ENCODE data around the gene F2.

F2 gene

GRCh38 chr11:46738887-46739286 is 19.9 kb downstream of the F2 start:
- Histone ChIP-seq H3K27ac (ENCODE audit: insufficient read depth in 1 of 2, low read depth in 1 of 2, low read length in 2 of 2, poor library complexity in 1 of 2, severe bottlenecking in 2 of 2) (no peak overlapping the region), H3K36me3 (ENCODE audit: control insufficient read depth in 4 of 4, insufficient read depth in 4 of 4, low read length in 3 of 4) (peaks cover 2 to 35% (median 26%) of the 10 kb centered on the region in 4 experiments), H3K4me3 (ENCODE audit: control insufficient read depth in 1 of 7, extremely low read depth in 1 of 7, insufficient read depth in 4 of 7, low read depth in 2 of 7, low read length in 6 of 7) (no peak overlapping the region), H3K9me3 (ENCODE audit: control extremely low read depth in 1 of 5, control insufficient read depth in 4 of 5, insufficient read depth in 2 of 5, low read depth in 1 of 5, low read length in 4 of 5) (no peaks in the 10 kb centered on the region), H3K4me1 (ENCODE audit: control extremely low read depth in 1 of 4, control insufficient read depth in 4 of 4, insufficient read depth in 4 of 4, low read length in 3 of 4) (no peaks in the 10 kb centered on the region), H3K27me3 (replicated peaks in 2 of 5; ENCODE audit: control insufficient read depth in 4 of 5, insufficient read depth in 5 of 5, low read length in 4 of 5) (no peaks in the 10 kb centered on the region)
- WGBS (ENCODE audit: insufficient coverage): 85% methylated on average over 6 of the region's 6 CpGs
- no peak for DNase-seq
- ChIA-PET POLR2A (no interaction called here), CTCF (no interaction called here)

- ChIA-PET CTCF (no interaction called here), POLR2A (interaction anchor here (0.5 kb wide), 1 partner anchor 14 kb away, joined by 3 read pairs; no protein-coding TSS in a partner anchor)
- Histone ChIP-seq H3K4me3 (ENCODE audit: control insufficient read depth in 1 of 7, extremely low read depth in 1 of 7, insufficient read depth in 4 of 7, low read depth in 2 of 7, low read length in 6 of 7) (no peak overlapping the region), H3K4me1 (ENCODE audit: control extremely low read depth in 1 of 4, control insufficient read depth in 4 of 4, insufficient read depth in 4 of 4, low read length in 3 of 4) (no peaks in the 10 kb centered on the region), H3K36me3 (ENCODE audit: control insufficient read depth in 4 of 4, insufficient read depth in 4 of 4, low read length in 3 of 4) (peaks cover 7 to 62% (median 47%) of the 10 kb centered on the region in 4 experiments), H3K27me3 (replicated peaks in 2 of 5; ENCODE audit: control insufficient read depth in 4 of 5, insufficient read depth in 5 of 5, low read length in 4 of 5) (no peaks in the 10 kb centered on the region), H3K27ac (ENCODE audit: insufficient read depth in 1 of 2, low read depth in 1 of 2, low read length in 2 of 2, poor library complexity in 1 of 2, severe bottlenecking in 2 of 2) (no peak overlapping the region), H3K9me3 (ENCODE audit: control extremely low read depth in 1 of 5, control insufficient read depth in 4 of 5, insufficient read depth in 2 of 5, low read depth in 1 of 5, low read length in 4 of 5) (no peaks in the 10 kb centered on the region)
- WGBS (ENCODE audit: insufficient coverage): 100% methylated on average over 6 of the region's 12 CpGs
- DNase-seq: no peak
These were observed 22.8 kb downstream of the F2 start for GRCh38 chr11:46741600-46742484.

GRCh38 chr11:46743043-46743442 is 24.0 kb downstream of the F2 start:
- H3K9me3 ChIP-seq (ENCODE audit: control extremely low read depth in 1 of 5, control insufficient read depth in 4 of 5, insufficient read depth in 2 of 5, low read depth in 1 of 5, low read length in 4 of 5): no peaks in the 10 kb centered on the region
- CTCF ChIA-PET: interaction anchor here (0.6 to 1.6 kb wide), 2 partner anchors 10 to 82 kb away, joined by 3 to 4 read pairs; no protein-coding TSS in a partner anchor
- peaks cover 7 to 74% (median 56%) of the 10 kb centered on the region in 4 experiments for H3K36me3 ChIP-seq (ENCODE audit: control insufficient read depth in 4 of 4, insufficient read depth in 4 of 4, low read length in 3 of 4)
- no peak overlapping the region for H3K27ac ChIP-seq (ENCODE audit: insufficient read depth in 1 of 2, low read depth in 1 of 2, low read length in 2 of 2, poor library complexity in 1 of 2, severe bottlenecking in 2 of 2)
- no peak for DNase-seq
- no peaks in the 10 kb centered on the region for H3K27me3 ChIP-seq (replicated peaks in 2 of 5; ENCODE audit: control insufficient read depth in 4 of 5, insufficient read depth in 5 of 5, low read length in 4 of 5)
- no peak overlapping the region for H3K4me3 ChIP-seq (ENCODE audit: control insufficient read depth in 1 of 7, extremely low read depth in 1 of 7, insufficient read depth in 4 of 7, low read depth in 2 of 7, low read length in 6 of 7)
- WGBS (ENCODE audit: insufficient coverage): 100% methylated on average over 2 of the region's 2 CpGs
- no peaks in the 10 kb centered on the region for H3K4me1 ChIP-seq (ENCODE audit: control extremely low read depth in 1 of 4, control insufficient read depth in 4 of 4, insufficient read depth in 4 of 4, low read length in 3 of 4)
- POLR2A ChIA-PET: no interaction called here

GRCh38 chr11:46743693-46744339 is 24.8 kb downstream of the F2 start:
- DNase-seq: no peak
- H3K36me3 ChIP-seq (ENCODE audit: control insufficient read depth in 4 of 4, insufficient read depth in 4 of 4, low read length in 3 of 4): peaks cover 7 to 77% (median 60%) of the 10 kb centered on the region in 4 experiments
- POLR2A ChIA-PET: no interaction called here
- H3K4me3 ChIP-seq (ENCODE audit: control insufficient read depth in 1 of 7, extremely low read depth in 1 of 7, insufficient read depth in 4 of 7, low read depth in 2 of 7, low read length in 6 of 7): no peak overlapping the region
- no peaks in the 10 kb centered on the region for H3K4me1 ChIP-seq (ENCODE audit: control extremely low read depth in 1 of 4, control insufficient read depth in 4 of 4, insufficient read depth in 4 of 4, low read length in 3 of 4)
- H3K27me3 ChIP-seq (replicated peaks in 2 of 5; ENCODE audit: control insufficient read depth in 4 of 5, insufficient read depth in 5 of 5, low read length in 4 of 5): no peaks in the 10 kb centered on the region
- H3K27ac ChIP-seq (ENCODE audit: insufficient read depth in 1 of 2, low read depth in 1 of 2, low read length in 2 of 2, poor library complexity in 1 of 2, severe bottlenecking in 2 of 2): no peak overlapping the region
- no peaks in the 10 kb centered on the region for H3K9me3 ChIP-seq (ENCODE audit: control extremely low read depth in 1 of 5, control insufficient read depth in 4 of 5, insufficient read depth in 2 of 5, low read depth in 1 of 5, low read length in 4 of 5)
- CTCF ChIA-PET: interaction anchor here (1.6 kb wide), 1 partner anchor 9 kb away, joined by 4 read pairs; no protein-coding TSS in a partner anchor
- 96% methylated on average over 7 of the region's 10 CpGs for WGBS (ENCODE audit: insufficient coverage)

GRCh38 chr11:46745328-46745727 is 26.3 kb downstream of the F2 start:
- CTCF ChIA-PET: no interaction called here
- Histone ChIP-seq H3K9me3 (ENCODE audit: control extremely low read depth in 1 of 5, control insufficient read depth in 4 of 5, insufficient read depth in 2 of 5, low read depth in 1 of 5, low read length in 4 of 5) (no peaks in the 10 kb centered on the region), H3K27me3 (replicated peaks in 2 of 5; ENCODE audit: control insufficient read depth in 4 of 5, insufficient read depth in 5 of 5, low read length in 4 of 5) (no peaks in the 10 kb centered on the region), H3K4me1 (ENCODE audit: control extremely low read depth in 1 of 4, control insufficient read depth in 4 of 4, insufficient read depth in 4 of 4, low read length in 3 of 4) (no peaks in the 10 kb centered on the region), H3K4me3 (ENCODE audit: control insufficient read depth in 1 of 7, extremely low read depth in 1 of 7, insufficient read depth in 4 of 7, low read depth in 2 of 7, low read length in 6 of 7) (no peak overlapping the region), H3K36me3 (ENCODE audit: control insufficient read depth in 4 of 4, insufficient read depth in 4 of 4, low read length in 3 of 4) (peaks cover 13 to 82% (median 70%) of the 10 kb centered on the region in 4 experiments), H3K27ac (ENCODE audit: insufficient read depth in 1 of 2, low read depth in 1 of 2, low read length in 2 of 2, poor library complexity in 1 of 2, severe bottlenecking in 2 of 2) (no peak overlapping the region)
- WGBS (ENCODE audit: insufficient coverage): no CpG with 5 or more reads among the region's 1 CpG
- no peak for DNase-seq
- POLR2A ChIA-PET: no interaction called here

GRCh38 chr11:46745995-46746394 is 27.0 kb downstream of the F2 start:
- Histone ChIP-seq H3K27me3 (replicated peaks in 2 of 5; ENCODE audit: control insufficient read depth in 4 of 5, insufficient read depth in 5 of 5, low read length in 4 of 5) (no peaks in the 10 kb centered on the region), H3K36me3 (ENCODE audit: control insufficient read depth in 4 of 4, insufficient read depth in 4 of 4, low read length in 3 of 4) (peaks cover 14 to 88% (median 76%) of the 10 kb centered on the region in 4 experiments), H3K9me3 (ENCODE audit: control extremely low read depth in 1 of 5, control insufficient read depth in 4 of 5, insufficient read depth in 2 of 5, low read depth in 1 of 5, low read length in 4 of 5) (no peaks in the 10 kb centered on the region), H3K27ac (ENCODE audit: insufficient read depth in 1 of 2, low read depth in 1 of 2, low read length in 2 of 2, poor library complexity in 1 of 2, severe bottlenecking in 2 of 2) (no peak overlapping the region), H3K4me3 (ENCODE audit: control insufficient read depth in 1 of 7, extremely low read depth in 1 of 7, insufficient read depth in 4 of 7, low read depth in 2 of 7, low read length in 6 of 7) (no peak overlapping the region), H3K4me1 (ENCODE audit: control extremely low read depth in 1 of 4, control insufficient read depth in 4 of 4, insufficient read depth in 4 of 4, low read length in 3 of 4) (no peaks in the 10 kb centered on the region)
- ChIA-PET POLR2A (no interaction called here), CTCF (no interaction called here)
- DNase-seq: no peak
- WGBS (ENCODE audit: insufficient coverage): 100% methylated on average over 1 of the region's 3 CpGs

- Histone ChIP-seq H3K9me3 (ENCODE audit: control extremely low read depth in 1 of 5, control insufficient read depth in 4 of 5, insufficient read depth in 2 of 5, low read depth in 1 of 5, low read length in 4 of 5) (no peaks in the 10 kb centered on the region), H3K36me3 (ENCODE audit: control insufficient read depth in 4 of 4, insufficient read depth in 4 of 4, low read length in 3 of 4) (peaks cover 19 to 85% (median 73%) of the 10 kb centered on the region in 4 experiments), H3K4me1 (ENCODE audit: control extremely low read depth in 1 of 4, control insufficient read depth in 4 of 4, insufficient read depth in 4 of 4, low read length in 3 of 4) (no peaks in the 10 kb centered on the region), H3K27me3 (replicated peaks in 2 of 5; ENCODE audit: control insufficient read depth in 4 of 5, insufficient read depth in 5 of 5, low read length in 4 of 5) (no peaks in the 10 kb centered on the region), H3K27ac (ENCODE audit: insufficient read depth in 1 of 2, low read depth in 1 of 2, low read length in 2 of 2, poor library complexity in 1 of 2, severe bottlenecking in 2 of 2) (no peak overlapping the region), H3K4me3 (ENCODE audit: control insufficient read depth in 1 of 7, extremely low read depth in 1 of 7, insufficient read depth in 4 of 7, low read depth in 2 of 7, low read length in 6 of 7) (no peak overlapping the region)
- no peak for DNase-seq
- 98% methylated on average over 6 of the region's 6 CpGs for WGBS (ENCODE audit: insufficient coverage)
- ChIA-PET CTCF (interaction anchor here (0.7 kb wide), 1 partner anchor 38 kb away, joined by 3 read pairs; no protein-coding TSS in a partner anchor), POLR2A (no interaction called here)
These were observed 28.1 kb downstream of the F2 start for GRCh38 chr11:46747150-46747549.

All from common myeloid progenitor, CD34-positive (primary cell).